Bronchial epithelial cell (primary cell): ENCODE data around the gene DRD2. TPM values are rescaled to one million over a fixed set of nuclear protein-coding genes. Genes with fewer than 3 reads are reported as not detected.
A peak's percentile ranks its signal among the peaks of the same experiment; 100 is the strongest.

Experiments
- DNase-seq: peaks from one replicate; pipeline ENCODE4 v3.0.0-alpha.2; 2010; ENCODE audit warnings: low read depth
- FAIRE-seq: peaks from 2 replicates; lab custom pipeline; 2011; peaks lifted over from hg19 to GRCh38; lab: Jason Lieb, UNC
- H3K27me3 ChIP-seq: 2 replicates; pipeline ENCODE4 v1.5.1; 2011; ENCODE audit warnings: low read length; ENCODE audit not compliant: control insufficient read depth, insufficient read depth
- H3K36me3 ChIP-seq: 2 replicates; pipeline ENCODE4 v1.5.1; 2011; ENCODE audit warnings: low read length; ENCODE audit not compliant: control insufficient read depth, insufficient read depth
- H3K4me3 ChIP-seq: 2 replicates; pipeline ENCODE4 v1.5.1; 2011; ENCODE audit warnings: mild to moderate bottlenecking, low read depth, low read length, control low read depth
- CTCF ChIP-seq: IDR thresholded peaks from 2 replicates; pipeline ENCODE4 v1.5.1; 2011; ENCODE audit warnings: mild to moderate bottlenecking, moderate library complexity, low read length, control low read depth, inconsistent platforms; ENCODE audit not compliant: insufficient read depth, severe bottlenecking
- total RNA-seq: library from RNA; depleted of rRNA; stranded (reverse); fragments of >200 nt; gene quantifications from 2 replicates; pipeline ENCODE4 v1.2.1, GENCODE V29; 2014

Gene DRD2
- total RNA-seq, 1 donor from 2014 or later: not detected

GRCh38 chr11:113517361-113517760, 42.2 kb upstream of the DRD2 start:
- peaks cover 2% of the 10 kb centered on the region for H3K27me3 ChIP-seq
- DNase-seq: no peak
- no peak overlapping the region for H3K4me3 ChIP-seq
- no peak for TF ChIP-seq CTCF
- H3K36me3 ChIP-seq: no peaks in the 10 kb centered on the region
- no peak for FAIRE-seq

GRCh38 chr11:113514856-113515255, 39.7 kb upstream of the DRD2 start:
- Histone ChIP-seq H3K36me3 (no peaks in the 10 kb centered on the region), H3K27me3 (peaks cover 2% of the 10 kb centered on the region), H3K4me3 (no peak overlapping the region)
- no peak for TF ChIP-seq CTCF
- peak; percentile 83 for DNase-seq
- peak; percentile 55 for FAIRE-seq

GRCh38 chr11:113507341-113507740, 32.1 kb upstream of the DRD2 start:
- DNase-seq (no peak), FAIRE-seq (no peak)
- Histone ChIP-seq H3K27me3 (no peaks in the 10 kb centered on the region), H3K36me3 (no peaks in the 10 kb centered on the region), H3K4me3 (no peak overlapping the region)
- no peak for TF ChIP-seq CTCF

- Histone ChIP-seq H3K27me3 (no peaks in the 10 kb centered on the region), H3K4me3 (no peak overlapping the region), H3K36me3 (no peaks in the 10 kb centered on the region)
- no peak for FAIRE-seq
- no peak for TF ChIP-seq CTCF
- no peak for DNase-seq
Observed at GRCh38 chr11:113506893-113507292, 31.7 kb upstream of the DRD2 start.

GRCh38 chr11:113506461-113506860, 31.3 kb upstream of the DRD2 start:
- no peak overlapping the region for H3K4me3 ChIP-seq
- FAIRE-seq (no peak), DNase-seq (no peak)
- TF ChIP-seq CTCF: no peak
- H3K36me3 ChIP-seq: no peaks in the 10 kb centered on the region
- H3K27me3 ChIP-seq: no peaks in the 10 kb centered on the region

- peak; percentile 69 for DNase-seq
- no peak for FAIRE-seq
- TF ChIP-seq CTCF: no peak
- no peaks in the 10 kb centered on the region for H3K27me3 ChIP-seq
- no peaks in the 10 kb centered on the region for H3K36me3 ChIP-seq
- H3K4me3 ChIP-seq: no peak overlapping the region
Observed at GRCh38 chr11:113505541-113506375, 30.6 kb upstream of the DRD2 start.
